ENCODE results near the gene HAAO. TPM values are rescaled to one million over a fixed set of nuclear protein-coding genes. Genes with fewer than 3 reads are reported as not detected.

Gene HAAO
- total and polyA plus RNA-seq, 2 donors (not counting 3 experiments of a cell fraction or from before 2014, with no cell fraction given), result 0.82 to 1.1 TPM

- peaks cover 0 to 9% of the 10 kb centered on the region in 2 experiments for H3K36me3 ChIP-seq (ENCODE audit: control insufficient read depth in 2 of 2, extremely low read depth in 1 of 2, insufficient read depth in 2 of 2, low read length in 2 of 2)
- H3K4me1 ChIP-seq (ENCODE audit: control insufficient read depth, extremely low read depth, insufficient read depth, low read length), result no peaks in the 10 kb centered on the region
- BruUV-seq (replicated peaks), result no TSS peak
- FAIRE-seq (no peak), DNase-seq (ENCODE audit: low read depth, low spot score) (no peak)
- CTCF ChIA-PET, result interaction anchor here (1.1 to 1.4 kb wide), 3 partner anchors 11 to 15 kb away, joined by 4 to 6 read pairs (median 6); no protein-coding TSS in a partner anchor
- H3K79me2 ChIP-seq (ENCODE audit: control insufficient read depth, insufficient read depth, low read length), result no peaks in the 10 kb centered on the region
- POLR2A ChIA-PET, result no interaction called here
- no peaks in the 10 kb centered on the region for H3K9me3 ChIP-seq (replicated peaks; ENCODE audit: control insufficient read depth, insufficient read depth, low read length)
- no peak overlapping the region for H3K4me2 ChIP-seq (ENCODE audit: insufficient read depth, low read length)
- H3K27ac ChIP-seq (ENCODE audit: insufficient read depth, low read depth, low read length), result no peak overlapping the region
- dilution Hi-C loops (cut with MboI; ENCODE audit: extremely low pct_ligation_motif_present, low sequenced_read_pairs), result no loop called here
- H3K27me3 ChIP-seq (ENCODE audit: control insufficient read depth in 2 of 2, insufficient read depth in 2 of 2, low read length in 2 of 2), result no peaks in the 10 kb centered on the region
- H2AFZ ChIP-seq (ENCODE audit: low read depth, low read length), result no peak overlapping the region
- H3K9me1 ChIP-seq (replicated peaks; ENCODE audit: control insufficient read depth, extremely low read depth, insufficient read depth, low read length), result no peaks in the 10 kb centered on the region
- H4K20me1 ChIP-seq (replicated peaks; ENCODE audit: control insufficient read depth, extremely low read depth, insufficient read depth, low read length), result no peaks in the 10 kb centered on the region
- no peak for TF ChIP-seq MYC (IDR thresholded peaks at IDR 0.05; ENCODE audit: low read depth, low read length)
- no peak for TF ChIP-seq MAX (IDR thresholded peaks at IDR 0.05; ENCODE audit: insufficient read depth, insufficient read length)
- no peak for TF ChIP-seq GATA2 (IDR thresholded peaks at IDR 0.05; ENCODE audit: insufficient read depth, insufficient read length, low read depth, low read length)
- no peak for TF ChIP-seq EZH2 (IDR thresholded peaks at IDR 0.05; ENCODE audit: borderline replicate concordance, low read depth, low read length, severe bottlenecking)
- TF ChIP-seq FOS (IDR thresholded peaks at IDR 0.05; ENCODE audit: borderline replicate concordance, insufficient read depth, low read length), result no peak
- no peak for TF ChIP-seq POLR2AphosphoS5 (IDR thresholded peaks at IDR 0.05; ENCODE audit: insufficient read depth, low read depth, low read length)
- no peak for TF ChIP-seq JUN (IDR thresholded peaks at IDR 0.05; ENCODE audit: borderline replicate concordance, insufficient read depth, insufficient read length, low read depth)
- no peak overlapping the region for H3K4me3 ChIP-seq (replicated peaks in 1 of 3; ENCODE audit: insufficient read depth in 1 of 3, low read depth in 1 of 3, low read length in 3 of 3)
- intact Hi-C loops (cut with micrococcal nuclease), result no loop called here
- H3K9ac ChIP-seq (replicated peaks; ENCODE audit: extremely low read depth, insufficient read depth, low read length), result no peak overlapping the region
Measured at GRCh38 chr2:42757981-42758740, 34.2 kb downstream of the HAAO start.
